Fibroblast of the conjunctiva (primary cell): ENCODE measurements around the gene HMGB2.

ENCODE experiments used
- DNase-seq: peaks from one replicate; pipeline ENCODE4 v3.0.0-alpha.2; 2010; ENCODE audit warnings: low read depth

The HMGB2 gene

GRCh38 chr4:173334891-173335752, 964 bp upstream of the HMGB2 start:
- DNase-seq, result peak; percentile 80

DNA sequence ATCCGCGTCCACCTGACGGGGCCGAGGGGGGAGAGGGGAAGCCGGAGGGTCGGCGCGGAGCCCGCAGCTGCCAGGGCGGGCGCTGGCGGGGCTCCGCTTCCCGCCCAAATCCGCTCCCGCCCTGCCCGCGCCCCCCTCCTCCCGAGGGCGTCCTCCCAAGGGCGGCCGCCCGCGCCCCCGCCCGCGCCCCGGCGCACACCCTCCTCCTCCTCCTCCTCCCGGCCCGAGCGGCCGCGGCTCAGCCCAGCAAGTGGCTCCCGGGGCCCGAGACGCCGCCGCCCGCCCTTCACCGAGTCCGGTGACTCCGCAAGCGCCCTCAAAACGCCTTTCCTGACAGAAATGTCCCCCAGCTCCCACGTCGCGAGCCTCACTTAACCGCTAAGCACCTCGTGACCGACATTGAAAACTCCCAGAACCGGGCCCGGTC, 487 bp downstream of the HMGB2 start:
- DNase-seq, result no peak

- DNase-seq, result no peak
Observed at GRCh38 chr4:173332963-173333657, 1.0 kb downstream of the HMGB2 start.

DNA sequence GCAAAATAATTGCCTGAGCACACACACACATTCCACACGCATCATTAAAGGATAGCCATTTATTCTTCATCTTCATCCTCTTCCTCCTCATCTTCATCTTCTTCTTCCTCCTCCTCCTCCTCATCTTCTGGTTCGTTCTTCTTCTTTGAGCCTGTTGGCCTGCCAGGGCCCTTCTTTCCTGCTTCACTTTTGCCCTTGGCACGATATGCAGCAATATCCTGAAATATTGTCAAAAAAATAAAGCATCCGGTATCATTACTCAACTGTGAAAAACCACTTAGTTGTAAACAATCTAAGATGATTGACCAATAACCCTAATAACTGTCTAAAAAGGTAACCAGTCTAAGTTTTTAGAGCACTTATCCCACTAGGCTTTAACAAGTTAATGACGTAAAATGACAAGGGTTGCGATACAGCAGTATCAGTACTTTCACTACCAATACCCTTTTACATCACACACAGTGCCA, 2.1 kb downstream of the HMGB2 start:
- no peak for DNase-seq

DNA sequence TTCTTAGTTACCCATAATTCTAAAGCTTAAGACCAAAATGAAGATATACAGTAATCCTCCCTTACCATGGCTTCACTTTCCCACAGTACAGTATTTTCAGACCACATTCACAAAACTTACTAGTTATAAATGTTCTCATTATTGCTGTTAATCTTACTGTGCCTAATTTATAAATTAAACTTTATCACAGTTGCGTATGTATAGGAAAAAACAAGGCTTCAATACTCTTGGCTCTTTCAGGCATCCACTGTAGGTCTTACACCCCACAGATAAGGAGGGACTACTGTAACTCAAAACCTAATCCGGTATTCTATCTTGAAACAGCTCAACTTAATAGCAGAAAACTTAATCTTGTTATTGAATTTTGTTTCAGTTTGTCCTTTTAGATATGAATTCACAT, 3.6 kb downstream of the HMGB2 start:
- DNase-seq, result no peak

DNA sequence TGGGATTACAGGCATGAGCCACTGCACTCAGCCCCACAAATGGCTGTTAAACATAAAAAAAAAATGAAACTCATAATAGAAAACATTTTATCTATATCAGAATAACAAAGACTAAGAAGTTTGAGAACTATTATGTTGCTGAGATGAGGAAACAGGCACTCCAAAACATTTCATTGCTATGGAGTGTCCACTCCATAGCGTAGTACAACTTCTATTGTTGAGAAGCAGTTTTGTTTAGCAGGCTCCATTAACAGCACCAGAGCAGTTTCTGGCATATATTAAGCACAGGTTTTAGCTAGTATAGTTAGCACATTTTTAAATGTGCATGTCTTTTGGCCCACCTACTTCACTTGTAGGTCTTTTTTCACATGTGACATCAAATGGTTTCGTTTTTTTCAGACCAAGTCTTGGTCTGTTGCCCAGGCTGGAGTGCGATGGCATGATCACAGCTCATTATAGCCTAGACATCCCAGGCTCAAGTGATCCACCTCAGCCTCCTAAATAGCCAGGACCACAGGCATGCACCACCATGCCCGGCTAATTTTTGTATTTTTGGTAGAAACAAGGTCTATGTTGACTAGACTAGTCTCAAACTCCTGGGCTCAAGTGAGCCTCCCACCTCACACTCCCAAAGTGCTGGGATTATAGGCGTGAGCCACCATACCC, 5.8 kb downstream of the HMGB2 start:
- DNase-seq, result no peak

- DNase-seq, result no peak
Observed at GRCh38 chr4:173325007-173325736, 9.0 kb downstream of the HMGB2 start.

DNA sequence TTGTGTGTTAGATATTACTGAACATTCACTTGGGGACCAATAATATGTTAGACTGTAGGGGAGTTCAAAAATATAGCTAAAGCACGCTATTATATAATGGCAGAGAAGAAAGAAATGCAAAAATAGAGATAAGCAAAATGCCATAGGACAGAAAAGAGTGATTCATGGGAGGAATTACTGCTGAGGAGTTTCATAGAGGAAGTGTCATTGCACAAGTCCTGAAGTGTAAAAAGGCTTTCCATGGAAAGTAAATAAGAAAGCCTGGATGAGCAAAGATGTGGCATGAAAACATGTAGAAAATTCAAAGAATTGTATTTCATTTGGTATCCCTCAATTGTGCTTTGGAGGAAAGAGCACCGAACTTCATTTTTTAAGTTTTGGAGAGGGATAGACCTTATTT, 14.5 kb downstream of the HMGB2 start:
- DNase-seq, result no peak

GRCh38 chr4:173318648-173319211, 15.4 kb downstream of the HMGB2 start:
- DNase-seq, result no peak

- DNase-seq, result no peak
Observed at GRCh38 chr4:173318240-173318639, 15.9 kb downstream of the HMGB2 start.

DNA sequence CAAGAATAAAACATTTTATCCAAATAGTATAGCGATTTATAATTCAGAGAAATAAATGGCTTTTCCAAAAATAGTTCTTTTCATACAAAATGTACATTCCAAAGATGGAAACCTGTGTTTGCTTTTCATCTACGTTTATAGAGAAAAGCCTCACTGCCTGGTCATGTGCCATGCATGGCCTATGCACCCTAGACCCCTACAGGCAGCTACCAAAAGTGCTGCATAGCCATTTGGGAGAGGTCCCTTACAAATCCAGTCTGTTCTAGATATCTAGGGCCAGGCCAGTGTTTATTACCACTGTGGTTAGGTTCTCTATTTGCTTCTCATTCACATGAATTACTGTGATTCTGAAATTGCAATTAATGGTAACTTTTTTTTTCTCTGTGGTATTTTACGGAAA, 17.2 kb downstream of the HMGB2 start:
- no peak for DNase-seq

- DNase-seq, result no peak
Observed at GRCh38 chr4:173316060-173316459, 18.1 kb downstream of the HMGB2 start.

DNA sequence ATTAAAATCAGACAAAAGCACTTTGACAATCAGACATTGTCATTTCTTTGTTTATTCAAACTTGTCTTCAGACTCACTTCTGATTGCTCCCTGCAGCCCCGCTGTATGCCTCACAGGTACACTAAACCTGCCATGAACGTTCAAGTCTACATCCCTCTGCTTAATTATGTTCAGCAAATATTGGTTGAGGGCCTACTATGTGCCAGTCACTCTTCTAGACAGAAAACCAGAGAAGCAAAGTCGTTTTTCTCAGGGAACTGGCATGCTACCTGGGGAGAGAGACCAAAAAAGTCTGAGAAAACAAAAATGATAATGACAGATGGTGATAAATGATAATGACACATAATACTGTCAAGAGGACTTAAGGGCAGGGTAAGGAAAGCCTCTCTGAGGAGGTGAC, 19.4 kb downstream of the HMGB2 start:
- no peak for DNase-seq

GRCh38 chr4:173311368-173311767, 22.8 kb downstream of the HMGB2 start:
- no peak for DNase-seq

GRCh38 chr4:173307778-173308177, 26.4 kb downstream of the HMGB2 start:
- no peak for DNase-seq

GRCh38 chr4:173301518-173302201, 32.5 kb downstream of the HMGB2 start:
- peak; percentile 14 for DNase-seq

DNA sequence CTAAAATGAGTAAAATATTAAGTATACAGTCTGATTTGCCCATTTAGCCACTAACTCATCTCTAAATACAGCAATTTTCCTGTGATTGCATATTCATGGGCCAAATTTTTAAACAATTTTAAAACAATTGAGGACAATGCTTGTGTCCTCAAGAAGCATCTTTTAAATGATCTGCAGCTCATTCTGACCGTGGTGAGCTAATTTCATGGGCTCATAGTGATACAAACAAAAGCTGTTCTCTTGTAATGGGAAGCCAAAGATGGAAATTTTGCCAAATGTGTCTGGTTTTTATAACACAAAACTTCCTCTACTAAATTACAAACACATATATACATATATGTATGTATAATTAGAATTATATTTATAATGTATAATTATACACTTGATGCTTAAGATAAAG, 39.7 kb downstream of the HMGB2 start:
- no peak for DNase-seq

GRCh38 chr4:173293663-173294062, 40.5 kb downstream of the HMGB2 start:
- no peak for DNase-seq

- no peak for DNase-seq
Observed at GRCh38 chr4:173291899-173292298, 42.3 kb downstream of the HMGB2 start.

GRCh38 chr4:173289353-173289727, 44.8 kb downstream of the HMGB2 start:
- DNase-seq, result no peak

- DNase-seq, result no peak
Observed at GRCh38 chr4:173288698-173289352, 45.3 kb downstream of the HMGB2 start.
